ENCODE measurements around the gene TEPSIN. TPM values are rescaled to one million over a fixed set of nuclear protein-coding genes. Genes with fewer than 3 reads are reported as not detected.
A peak's percentile ranks its signal among the peaks of the same experiment; 100 is the strongest.

Gene TEPSIN
- total RNA-seq, 6 donors from 2014 or later = 33.1 to 141 (median 49.7) TPM

DNA sequence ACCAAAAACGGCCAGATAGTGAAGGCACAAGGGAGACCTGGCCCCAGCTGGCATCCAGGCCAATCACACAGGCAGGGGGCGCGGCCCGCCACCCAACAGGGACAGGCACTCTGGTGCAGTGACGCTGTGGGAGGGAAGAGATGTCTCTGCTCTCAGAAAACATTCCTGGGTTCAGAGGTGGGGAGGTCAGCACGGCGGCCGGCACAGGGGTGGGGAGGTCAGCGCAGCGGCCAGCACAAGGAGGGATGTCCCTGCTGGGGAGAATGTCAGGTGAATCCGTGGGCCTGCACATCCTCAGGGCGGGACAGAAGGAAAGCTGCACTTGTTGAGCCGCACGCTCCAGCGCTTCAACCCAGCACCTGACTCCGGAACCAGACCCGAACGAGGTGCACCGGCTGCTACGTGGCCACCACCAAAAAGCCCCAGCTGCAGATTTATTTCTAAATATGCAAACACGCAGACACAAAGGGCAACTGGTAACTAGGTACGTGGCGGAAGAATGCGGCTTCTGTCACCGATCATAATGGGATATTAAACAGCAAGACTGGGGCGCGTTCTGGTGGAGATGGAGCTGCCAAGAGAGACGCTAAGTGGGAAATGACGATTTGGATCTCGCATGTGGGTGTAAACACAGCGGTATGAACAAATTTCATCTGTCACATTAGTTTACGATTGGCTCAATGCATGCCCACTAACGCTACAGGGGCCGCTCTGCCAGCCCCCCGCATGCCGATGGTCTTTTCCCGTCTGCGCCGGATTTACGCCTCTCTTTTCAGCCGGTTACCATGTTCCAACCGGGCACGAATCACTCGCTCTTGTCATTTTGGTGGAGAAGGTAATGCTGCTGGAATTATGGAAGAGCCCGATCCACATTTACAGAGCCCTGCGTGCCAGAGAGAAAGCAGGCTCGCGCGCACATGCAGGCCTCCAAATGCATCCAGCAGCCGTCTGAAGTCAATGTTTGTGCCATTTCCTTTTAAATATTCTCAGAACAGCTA lies 40.7 kb upstream of the TEPSIN start:
- Histone ChIP-seq H3K4me3 (no peak overlapping the region), H3K4me1 (peaks cover 15 to 28% (median 18%) of the 10 kb centered on the region in 4 donors), H3K9me3 (no peaks in the 10 kb centered on the region), H3K27me3 (no peaks in the 10 kb centered on the region), H3K27ac (peak overlapping the region in 1 of 4 donors; percentile 78), H3K36me3 (peaks cover 4 to 79% (median 52%) of the 10 kb centered on the region in 4 donors)
- 95 to 97% methylated on average over 50 of the region's 50 CpGs for WGBS, 2 donors
- no peak for ATAC-seq (ENCODE audit: low FRiP score in 2 of 2)
- peak in 1 of 2 donors; percentile 76 for DNase-seq
- TF ChIP-seq EP300 (IDR thresholded peaks at IDR 0.05) = no peak
- TF ChIP-seq, protein P1, sequence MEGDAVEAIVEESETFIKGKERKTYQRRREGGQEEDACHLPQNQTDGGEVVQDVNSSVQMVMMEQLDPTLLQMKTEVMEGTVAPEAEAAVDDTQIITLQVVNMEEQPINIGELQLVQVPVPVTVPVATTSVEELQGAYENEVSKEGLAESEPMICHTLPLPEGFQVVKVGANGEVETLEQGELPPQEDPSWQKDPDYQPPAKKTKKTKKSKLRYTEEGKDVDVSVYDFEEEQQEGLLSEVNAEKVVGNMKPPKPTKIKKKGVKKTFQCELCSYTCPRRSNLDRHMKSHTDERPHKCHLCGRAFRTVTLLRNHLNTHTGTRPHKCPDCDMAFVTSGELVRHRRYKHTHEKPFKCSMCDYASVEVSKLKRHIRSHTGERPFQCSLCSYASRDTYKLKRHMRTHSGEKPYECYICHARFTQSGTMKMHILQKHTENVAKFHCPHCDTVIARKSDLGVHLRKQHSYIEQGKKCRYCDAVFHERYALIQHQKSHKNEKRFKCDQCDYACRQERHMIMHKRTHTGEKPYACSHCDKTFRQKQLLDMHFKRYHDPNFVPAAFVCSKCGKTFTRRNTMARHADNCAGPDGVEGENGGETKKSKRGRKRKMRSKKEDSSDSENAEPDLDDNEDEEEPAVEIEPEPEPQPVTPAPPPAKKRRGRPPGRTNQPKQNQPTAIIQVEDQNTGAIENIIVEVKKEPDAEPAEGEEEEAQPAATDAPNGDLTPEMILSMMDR (IDR thresholded peaks at IDR 0.05) = no peak
- no peak for TF ChIP-seq POLR2AphosphoS5 (IDR thresholded peaks at IDR 0.05)
- no peak for TF ChIP-seq POLR2A (IDR thresholded peaks at IDR 0.05)

DNA sequence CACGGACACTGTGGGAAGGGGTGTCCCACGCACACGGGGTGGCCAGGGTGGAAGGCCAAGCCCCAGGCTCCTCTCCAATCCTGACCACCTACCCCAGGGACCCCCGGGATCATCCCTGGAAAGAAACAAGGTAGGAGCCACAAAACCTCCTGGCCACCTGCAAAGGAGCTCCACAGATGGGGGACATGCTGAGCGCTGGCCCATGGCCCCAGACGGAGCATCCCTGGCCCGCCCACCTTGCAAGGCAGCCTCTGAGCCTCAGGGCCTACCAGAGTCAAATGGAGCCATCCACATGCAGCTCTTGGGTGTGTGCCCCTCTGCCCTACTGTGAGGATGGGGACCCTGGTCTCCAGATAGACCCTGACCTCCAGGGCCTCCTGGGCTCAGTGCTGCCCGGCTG lies 40.0 kb upstream of the TEPSIN start:
- Histone ChIP-seq H3K27me3 (no peaks in the 10 kb centered on the region), H3K4me3 (no peak overlapping the region), H3K27ac (peak overlapping the region in 3 of 4 donors; percentile 32 to 78 (median 71)), H3K4me1 (peaks cover 14 to 26% (median 17%) of the 10 kb centered on the region in 4 donors), H3K36me3 (peaks cover 4 to 83% (median 58%) of the 10 kb centered on the region in 4 donors), H3K9me3 (no peaks in the 10 kb centered on the region)
- no peak for DNase-seq
- no peak for ATAC-seq (ENCODE audit: low FRiP score in 2 of 2)
- WGBS, 2 donors = 94 to 98% methylated on average over 3 to 7 of the region's 8 CpGs
- TF ChIP-seq POLR2A (IDR thresholded peaks at IDR 0.05) (no peak), POLR2AphosphoS5 (IDR thresholded peaks at IDR 0.05) (no peak), EP300 (IDR thresholded peaks at IDR 0.05) (no peak)
- TF ChIP-seq, protein P1 (IDR thresholded peaks at IDR 0.05) = no peak

DNA sequence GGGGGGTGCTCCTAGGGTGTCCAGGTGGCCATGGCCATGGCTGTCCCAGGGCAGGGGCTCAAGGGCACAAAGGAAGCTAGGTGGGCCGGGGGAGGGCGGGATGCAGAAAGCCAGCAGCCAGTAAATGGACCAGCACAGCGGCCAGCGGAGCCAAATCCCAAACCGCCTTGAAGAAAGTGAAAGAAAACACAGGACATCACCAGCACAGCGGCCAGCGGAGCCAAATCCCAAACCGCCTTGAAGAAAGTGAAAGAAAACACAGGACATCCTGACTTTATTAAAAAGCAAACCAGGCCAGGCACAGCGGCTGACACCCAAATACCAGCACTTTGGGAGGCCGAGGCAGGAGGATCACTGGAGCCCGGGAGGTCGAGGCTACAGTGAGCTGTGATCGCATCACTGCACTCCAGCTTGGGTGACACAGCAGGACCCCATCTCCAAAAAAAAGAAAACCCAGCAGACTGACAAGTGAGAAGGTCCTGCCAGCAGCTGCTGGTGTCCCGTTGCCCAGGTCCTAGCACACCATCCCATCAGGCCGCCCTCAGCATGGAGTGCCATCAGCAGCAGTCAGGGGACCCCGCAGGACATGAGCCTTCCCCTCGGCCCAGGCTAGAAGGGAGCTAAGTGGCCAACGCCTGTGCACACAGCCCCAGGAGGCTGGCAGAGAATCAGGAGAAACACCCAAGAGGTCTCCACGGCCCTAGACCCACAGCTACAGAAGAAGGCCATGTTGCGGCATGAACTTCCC lies 39.3 kb upstream of the TEPSIN start:
- Histone ChIP-seq H3K4me3 (peak overlapping the region in 3 of 4 donors; percentile 8 to 33 (median 23)), H3K4me1 (peaks cover 14 to 30% (median 18%) of the 10 kb centered on the region in 4 donors), H3K27ac (peak overlapping the region; percentile 53 to 78 (median 70)), H3K9me3 (no peaks in the 10 kb centered on the region), H3K27me3 (no peaks in the 10 kb centered on the region), H3K36me3 (peaks cover 4 to 83% (median 61%) of the 10 kb centered on the region in 4 donors)
- ATAC-seq (ENCODE audit: low FRiP score in 2 of 2) (peak in 1 of 2 donors; percentile 72), DNase-seq (no peak)
- TF ChIP-seq POLR2A (IDR thresholded peaks at IDR 0.05) (no peak), EP300 (IDR thresholded peaks at IDR 0.05) (no peak), POLR2AphosphoS5 (IDR thresholded peaks at IDR 0.05) (no peak)
- TF ChIP-seq, protein P1 (IDR thresholded peaks at IDR 0.05) = no peak
- WGBS, 2 donors = 71 to 84% methylated on average over 17 to 20 of the region's 20 CpGs

DNA sequence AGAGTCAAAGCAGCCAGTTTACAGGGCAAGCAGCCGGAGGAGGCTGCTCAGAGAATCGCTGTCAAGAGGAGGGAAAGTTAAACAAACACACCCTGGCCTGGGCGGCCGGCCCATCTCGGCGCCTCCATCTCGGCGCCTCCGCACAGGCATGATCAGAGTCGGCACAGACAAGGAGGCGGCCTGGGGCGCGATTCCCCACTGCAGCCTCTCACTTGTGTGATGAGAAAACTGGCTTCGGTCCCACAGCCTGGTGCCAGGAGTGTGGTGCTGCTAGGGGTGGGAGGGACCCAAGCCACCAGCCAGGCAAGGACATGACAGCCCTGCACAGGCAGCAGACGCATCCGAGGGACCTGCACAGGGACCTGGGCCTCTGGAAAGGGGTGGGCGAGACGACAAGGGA lies 38.6 kb upstream of the TEPSIN start:
- Histone ChIP-seq H3K9me3 (no peaks in the 10 kb centered on the region), H3K4me3 (peak overlapping the region in 3 of 4 donors; percentile 8 to 33 (median 23)), H3K27me3 (no peaks in the 10 kb centered on the region), H3K27ac (peak overlapping the region; percentile 32 to 78 (median 70)), H3K36me3 (peaks cover 4 to 83% (median 60%) of the 10 kb centered on the region in 4 donors), H3K4me1 (peaks cover 14 to 33% (median 22%) of the 10 kb centered on the region in 4 donors)
- TF ChIP-seq, protein P1 (IDR thresholded peaks at IDR 0.05) = no peak
- TF ChIP-seq POLR2A (IDR thresholded peaks at IDR 0.05) (no peak), EP300 (IDR thresholded peaks at IDR 0.05) (no peak), POLR2AphosphoS5 (IDR thresholded peaks at IDR 0.05) (no peak)
- peak; percentile 62 to 64 for ATAC-seq (ENCODE audit: low FRiP score in 2 of 2)
- 37 to 44% methylated on average over 13 to 18 of the region's 18 CpGs for WGBS, 2 donors
- DNase-seq = peak; percentile 61 to 90

Data from upper lobe of left lung (tissue), 6 donors.